Measurements from ENCODE around the gene RGCC.

The RGCC gene

GRCh38 chr13:41428155-41428554, 29.2 kb upstream of the RGCC start:
- TF ChIP-seq REST (IDR thresholded peaks at IDR 0.05; ENCODE audit: insufficient read depth in 1 of 2, low read depth in 2 of 2, low read length in 2 of 2), result no peak
- no peak for TF ChIP-seq SIN3A (IDR thresholded peaks at IDR 0.05; ENCODE audit: borderline replicate concordance, insufficient read depth, low read length)
- no peak for TF ChIP-seq POLR2AphosphoS5 (IDR thresholded peaks at IDR 0.05; ENCODE audit: low read depth, low read length)

DNA sequence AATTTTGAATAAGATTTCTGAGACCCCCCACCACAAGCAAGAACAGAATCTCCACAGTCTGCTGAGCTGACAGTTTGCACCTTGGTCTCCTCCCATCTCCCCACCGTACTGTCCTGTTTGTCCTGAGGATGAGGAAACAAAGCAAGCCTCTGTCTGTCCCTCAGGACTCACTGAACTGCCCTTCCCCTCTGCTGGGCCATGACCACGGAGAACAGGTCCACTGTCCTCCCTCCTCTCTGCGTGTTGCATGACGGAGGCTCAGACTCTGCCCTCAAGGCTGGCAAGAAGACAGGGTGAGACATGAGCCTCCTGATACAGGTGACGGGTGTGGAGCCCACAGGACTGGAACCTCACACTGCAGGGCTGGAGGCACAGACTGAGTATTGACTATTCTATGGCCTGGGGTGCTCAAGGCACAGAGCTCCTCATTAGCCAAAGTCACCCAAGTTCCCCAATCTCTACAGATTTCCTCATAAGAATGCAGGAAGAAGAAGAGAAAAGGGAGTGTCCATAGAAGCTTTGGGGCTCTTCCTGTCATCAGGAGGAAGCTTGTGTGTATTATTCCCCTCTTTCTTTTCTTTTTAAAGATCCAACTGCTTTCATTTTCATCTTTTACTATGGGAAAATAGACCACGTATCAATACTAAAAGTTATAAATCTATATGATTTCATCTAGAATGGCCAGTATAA, 22.4 kb upstream of the RGCC start:
- TF ChIP-seq TAF1 (IDR thresholded peaks at IDR 0.05; ENCODE audit: borderline replicate concordance, insufficient read depth, low read length) (no peak), POLR2AphosphoS5 (IDR thresholded peaks at IDR 0.05; ENCODE audit: low read depth, low read length) (no peak), REST (IDR thresholded peaks at IDR 0.05; ENCODE audit: insufficient read depth in 1 of 2, low read depth in 2 of 2, low read length in 2 of 2) (no peak), FOXP2 (optimal IDR thresholded peaks at IDR 0.05; ENCODE audit: borderline replicate concordance, extremely low read depth, extremely low read length, insufficient read depth) (no peak), SIN3A (IDR thresholded peaks at IDR 0.05; ENCODE audit: borderline replicate concordance, insufficient read depth, low read length) (no peak)

DNA sequence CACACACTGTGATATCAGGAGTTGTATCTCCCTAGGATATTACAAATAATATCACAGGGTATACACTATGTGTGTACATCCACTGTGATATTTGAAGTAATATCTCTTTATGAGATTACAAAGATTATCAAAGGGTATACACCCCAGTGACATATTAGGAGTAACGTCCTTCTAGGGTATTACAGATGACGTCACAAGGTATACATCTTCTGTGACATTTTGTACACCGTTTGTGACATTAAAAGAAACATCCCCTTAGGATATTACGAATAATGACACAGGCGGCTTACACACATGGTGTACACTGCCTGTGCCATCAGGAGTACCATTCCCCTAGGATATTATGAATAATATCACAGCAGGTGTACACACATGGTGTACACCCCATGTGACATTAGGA, 13.4 kb upstream of the RGCC start:
- no peak for TF ChIP-seq TAF1 (IDR thresholded peaks at IDR 0.05; ENCODE audit: borderline replicate concordance, insufficient read depth, low read length)
- no peak for TF ChIP-seq FOXP2 (optimal IDR thresholded peaks at IDR 0.05; ENCODE audit: borderline replicate concordance, extremely low read depth, extremely low read length, insufficient read depth)
- TF ChIP-seq SIN3A (IDR thresholded peaks at IDR 0.05; ENCODE audit: borderline replicate concordance, insufficient read depth, low read length), result no peak
- no peak for TF ChIP-seq POLR2AphosphoS5 (IDR thresholded peaks at IDR 0.05; ENCODE audit: low read depth, low read length)
- TF ChIP-seq REST (IDR thresholded peaks at IDR 0.05; ENCODE audit: insufficient read depth in 1 of 2, low read depth in 2 of 2, low read length in 2 of 2), result no peak

GRCh38 chr13:41452462-41452861, 4.9 kb upstream of the RGCC start:
- TF ChIP-seq SIN3A (IDR thresholded peaks at IDR 0.05; ENCODE audit: borderline replicate concordance, insufficient read depth, low read length), result no peak
- TF ChIP-seq REST (IDR thresholded peaks at IDR 0.05; ENCODE audit: insufficient read depth in 1 of 2, low read depth in 2 of 2, low read length in 2 of 2), result no peak
- no peak for TF ChIP-seq TAF1 (IDR thresholded peaks at IDR 0.05; ENCODE audit: borderline replicate concordance, insufficient read depth, low read length)
- no peak for TF ChIP-seq POLR2AphosphoS5 (IDR thresholded peaks at IDR 0.05; ENCODE audit: low read depth, low read length)
- TF ChIP-seq FOXP2 (optimal IDR thresholded peaks at IDR 0.05; ENCODE audit: borderline replicate concordance, extremely low read depth, extremely low read length, insufficient read depth), result no peak

- TF ChIP-seq POLR2AphosphoS5 (IDR thresholded peaks at IDR 0.05; ENCODE audit: low read depth, low read length) (no peak), REST (IDR thresholded peaks at IDR 0.05; ENCODE audit: insufficient read depth in 1 of 2, low read depth in 2 of 2, low read length in 2 of 2) (no peak), SIN3A (IDR thresholded peaks at IDR 0.05; ENCODE audit: borderline replicate concordance, insufficient read depth, low read length) (no peak), TAF1 (IDR thresholded peaks at IDR 0.05; ENCODE audit: borderline replicate concordance, insufficient read depth, low read length) (no peak), FOXP2 (optimal IDR thresholded peaks at IDR 0.05; ENCODE audit: borderline replicate concordance, extremely low read depth, extremely low read length, insufficient read depth) (no peak)
These were observed 3.7 kb upstream of the RGCC start for GRCh38 chr13:41453620-41454019.
